Keratinocyte (primary cell): Measurements from ENCODE around the gene ZBP1. TPM values are rescaled to one million over a fixed set of nuclear protein-coding genes. Genes with fewer than 3 reads are reported as not detected.

ENCODE experiments used
- DNase-seq: peaks from one replicate; pipeline ENCODE4 v3.0.0-alpha.2; 2011; ENCODE audit warnings: low read depth, missing footprints, low spot score
- FAIRE-seq: peaks from 2 replicates; lab custom pipeline; 2011; peaks lifted over from hg19 to GRCh38; lab: Jason Lieb, UNC
- H2AFZ ChIP-seq: 2 replicates; pipeline ENCODE4 v1.6.0; 2012; ENCODE audit warnings: low read length, control low read depth, inconsistent platforms; ENCODE audit not compliant: control insufficient read depth
- H3K27ac ChIP-seq: 2 replicates; pipeline ENCODE4 v1.5.1; 2011; ENCODE audit warnings: low read length; ENCODE audit not compliant: control insufficient read depth, insufficient read depth
- H3K27me3 ChIP-seq: 3 replicates; pipeline ENCODE4 v1.6.0; 2011; ENCODE audit warnings: low read length; ENCODE audit not compliant: control insufficient read depth, insufficient read depth; ENCODE audit errors: extremely low read depth
- H3K36me3 ChIP-seq, 2 experiments: 2 replicates in 1 of 2; 3 replicates in 1 of 2; pipeline ENCODE4 v1.5.1; 2011; ENCODE audit warnings: low read length in 2 of 2, mild to moderate bottlenecking in 1 of 2; ENCODE audit not compliant: control insufficient read depth in 2 of 2, insufficient read depth in 2 of 2; ENCODE audit errors: extremely low read depth in 1 of 2
- H3K4me1 ChIP-seq: 3 replicates; pipeline ENCODE4 v1.5.1; 2011; ENCODE audit warnings: low read length; ENCODE audit not compliant: control insufficient read depth, insufficient read depth; ENCODE audit errors: extremely low read depth
- H3K4me2 ChIP-seq: 3 replicates; pipeline ENCODE4 v1.6.0; 2011; ENCODE audit warnings: low read depth, low read length; ENCODE audit not compliant: control insufficient read depth, insufficient read depth; ENCODE audit errors: extremely low read depth
- H3K4me3 ChIP-seq, 3 experiments: fragments of 200-600 bp in 1 of 3; sonication (generic) in 1 of 3; 2 replicates in 2 of 3; 3 replicates in 1 of 3; pipeline ENCODE4 v1.5.1; 2011 to 2016; ENCODE audit warnings: low read length in 3 of 3, mild to moderate bottlenecking in 3 of 3, control low read depth in 2 of 3, inconsistent platforms in 1 of 3, low read depth in 1 of 3, mixed read lengths in 1 of 3, mixed run types in 1 of 3, moderate library complexity in 1 of 3; ENCODE audit not compliant: control insufficient read depth in 2 of 3, insufficient read depth in 2 of 3; ENCODE audit errors: extremely low read depth in 1 of 3
- H3K79me2 ChIP-seq: 2 replicates; pipeline ENCODE4 v1.6.0; 2012; ENCODE audit warnings: low read length; ENCODE audit not compliant: control insufficient read depth, insufficient read depth
- H3K9ac ChIP-seq: 3 replicates; pipeline ENCODE4 v1.6.0; 2011; ENCODE audit warnings: low read length; ENCODE audit not compliant: control insufficient read depth, insufficient read depth; ENCODE audit errors: extremely low read depth
- H3K9me1 ChIP-seq: 3 replicates; pipeline ENCODE4 v1.6.0; 2011; ENCODE audit warnings: low read length; ENCODE audit not compliant: control insufficient read depth, insufficient read depth; ENCODE audit errors: extremely low read depth
- H3K9me3 ChIP-seq: 2 replicates; pipeline ENCODE4 v1.5.1; 2012; ENCODE audit warnings: low read depth, low read length; ENCODE audit not compliant: control insufficient read depth
- H4K20me1 ChIP-seq: 3 replicates; pipeline ENCODE4 v1.6.0; 2011; ENCODE audit warnings: low read length; ENCODE audit not compliant: control insufficient read depth, insufficient read depth; ENCODE audit errors: extremely low read depth
- CTCF ChIP-seq, 3 experiments: IDR thresholded peaks in 1 of 3; conservative IDR thresholded peaks in 1 of 3; optimal IDR thresholded peaks in 1 of 3; 2 replicates in 2 of 3; 3 replicates in 1 of 3; pipeline versions ENCODE3 to v1.5.1; 2011; ENCODE audit warnings: low read length in 3 of 3, mild to moderate bottlenecking in 3 of 3, moderate library complexity in 2 of 3, control low read depth in 1 of 3, inconsistent platforms in 1 of 3; ENCODE audit not compliant: insufficient read depth in 2 of 3; ENCODE audit errors: extremely low read depth in 1 of 3
- EZH2 ChIP-seq: IDR thresholded peaks from one replicate; pipeline ENCODE4 v1.6.1; 2012; ENCODE audit warnings: inconsistent platforms, mild to moderate bottlenecking, low read length, moderate library complexity
- dilution Hi-C: fragments of 300-500 bp; cut with MboI; formaldehyde crosslinking; loops from one replicate; pipeline ENCODE4 v1.7.0; 2020; ENCODE audit warnings: low sequenced_read_pairs; ENCODE audit not compliant: extremely low pct_ligation_motif_present
- polyA plus RNA-seq, 5 experiments: library from polyadenylated mRNA; depleted of rRNA in 3 of 5; stranded (reverse) in 3 of 5; stranded (forward) in 1 of 5; unstranded in 1 of 5; fragments of >200 nt; gene quantifications; 1 replicate in 1 of 5; 2 replicates in 3 of 5; 3 replicates in 1 of 5; pipeline versions ENCODE4 v1.2.1 to v1.2.3, GENCODE V29; 2011 to 2012; ENCODE audit warnings: missing spikeins in 2 of 5, low read depth in 1 of 5, low replicate concordance in 1 of 5

ZBP1 gene
- polyA plus RNA-seq, 1 donor (not counting 4 experiments of a cell fraction or from before 2014, with no cell fraction given), result 0.08 TPM

DNA sequence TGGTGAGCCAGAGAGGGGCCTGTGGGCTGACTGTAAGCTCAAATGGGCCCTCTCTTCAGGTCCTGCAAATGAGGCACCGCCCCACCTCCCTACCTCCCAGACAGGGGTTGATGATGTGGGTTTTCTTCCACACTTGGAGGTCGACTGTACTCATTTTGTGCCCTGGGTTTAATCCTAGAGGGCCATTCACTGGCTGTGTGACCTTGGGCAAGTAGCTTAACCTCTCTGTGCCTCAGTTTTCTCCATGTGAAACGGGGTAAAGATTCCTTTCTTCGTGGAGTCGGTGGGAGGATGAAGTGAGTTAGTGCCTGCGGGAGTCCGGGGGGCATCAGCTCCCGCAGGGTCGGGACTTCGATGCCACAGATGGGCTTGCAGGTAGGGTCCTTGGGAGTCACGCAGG, 23.9 kb downstream of the ZBP1 start:
- FAIRE-seq, result no peak
- H3K9ac ChIP-seq, result no peak overlapping the region
- DNase-seq, result no peak
- no peaks in the 10 kb centered on the region for H3K9me1 ChIP-seq
- H3K4me1 ChIP-seq, result peaks cover 2% of the 10 kb centered on the region
- peaks cover 26% of the 10 kb centered on the region for H3K27me3 ChIP-seq
- H3K4me2 ChIP-seq, result no peak overlapping the region
- H3K4me3 ChIP-seq, result no peak overlapping the region
- dilution Hi-C loops, result no loop called here
- H2AFZ ChIP-seq, result no peak overlapping the region
- no peaks in the 10 kb centered on the region for H3K79me2 ChIP-seq
- H3K27ac ChIP-seq, result no peak overlapping the region
- no peaks in the 10 kb centered on the region for H3K9me3 ChIP-seq
- no peaks in the 10 kb centered on the region for H4K20me1 ChIP-seq
- no peaks in the 10 kb centered on the region for H3K36me3 ChIP-seq
- TF ChIP-seq EZH2 (no peak), CTCF (optimal IDR thresholded peaks at IDR 0.05 in 1 of 3, IDR thresholded peaks at IDR 0.05 in 1 of 3, conservative IDR thresholded peaks at IDR 0.05 in 1 of 3; ENCODE audit: extremely low read depth in 1 of 3, insufficient read depth in 2 of 3, low read length in 3 of 3) (no peak)

DNA sequence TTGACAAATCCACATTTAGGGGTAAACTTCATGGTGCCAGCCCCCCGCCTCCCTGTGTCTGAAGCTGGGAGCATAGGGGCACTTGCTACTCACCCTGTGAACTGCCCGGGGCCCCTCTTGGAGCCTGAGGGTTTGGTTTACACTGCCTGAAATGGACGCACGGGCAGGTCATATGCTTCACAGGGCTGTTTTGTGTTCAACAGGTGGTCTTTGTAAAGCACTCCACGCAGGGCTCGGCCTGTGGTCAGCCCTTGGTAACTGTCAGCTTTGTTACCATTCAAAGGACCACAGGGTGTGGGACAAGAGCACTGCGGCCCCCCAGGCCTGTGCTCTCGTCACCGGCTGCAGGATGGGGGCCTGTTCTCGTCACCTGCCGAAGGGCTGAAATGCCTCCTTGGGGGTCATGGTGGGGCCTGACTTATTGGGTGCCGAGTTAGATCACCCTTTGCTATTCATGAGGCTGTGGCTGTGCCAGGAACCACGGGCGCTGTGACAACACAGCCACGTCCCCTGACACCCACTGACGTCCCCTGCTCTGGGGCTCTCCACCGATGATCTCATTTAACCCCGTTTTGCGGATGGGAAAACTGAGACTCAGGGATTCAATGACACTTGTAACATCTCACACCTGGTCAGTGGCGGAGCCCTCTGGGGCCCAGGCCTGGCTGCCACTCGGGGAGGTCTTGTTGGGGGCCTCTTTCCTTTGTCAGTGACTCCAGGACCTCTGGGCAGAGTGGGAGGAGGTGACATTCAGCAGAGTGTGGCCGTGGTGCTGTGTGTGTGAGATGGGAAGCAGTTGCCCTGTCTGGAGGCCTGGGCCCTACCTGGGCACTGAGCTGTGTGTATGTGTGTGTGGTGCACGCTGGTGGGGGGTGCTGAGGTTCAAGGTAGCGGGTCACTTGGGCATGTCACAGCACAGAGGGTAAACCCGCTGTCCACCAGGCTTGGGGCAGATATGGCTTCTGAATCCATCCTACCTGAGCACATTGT, 24.9 kb downstream of the ZBP1 start:
- H3K9me3 ChIP-seq, result no peaks in the 10 kb centered on the region
- DNase-seq, result no peak
- H3K9me1 ChIP-seq, result no peaks in the 10 kb centered on the region
- dilution Hi-C loops, result no loop called here
- FAIRE-seq, result no peak
- H3K4me3 ChIP-seq, result no peak overlapping the region
- no peaks in the 10 kb centered on the region for H3K36me3 ChIP-seq
- H3K9ac ChIP-seq, result no peak overlapping the region
- H4K20me1 ChIP-seq, result no peaks in the 10 kb centered on the region
- TF ChIP-seq EZH2, result no peak
- no peak for TF ChIP-seq CTCF (optimal IDR thresholded peaks at IDR 0.05 in 1 of 3, IDR thresholded peaks at IDR 0.05 in 1 of 3, conservative IDR thresholded peaks at IDR 0.05 in 1 of 3; ENCODE audit: extremely low read depth in 1 of 3, insufficient read depth in 2 of 3, low read length in 3 of 3)
- no peak overlapping the region for H3K27ac ChIP-seq
- no peaks in the 10 kb centered on the region for H3K79me2 ChIP-seq
- H3K27me3 ChIP-seq, result peaks cover 28% of the 10 kb centered on the region
- H2AFZ ChIP-seq, result no peak overlapping the region
- no peak overlapping the region for H3K4me2 ChIP-seq
- no peaks in the 10 kb centered on the region for H3K4me1 ChIP-seq
